ENCODE measurements around the gene PAOX.

- TF ChIP-seq EZH2 (IDR thresholded peaks at IDR 0.05; ENCODE audit: borderline replicate concordance, low read depth, low read length, severe bottlenecking) (no peak), CTCF (IDR thresholded peaks at IDR 0.05; ENCODE audit: borderline replicate concordance, extremely low read depth, low read length, poor library complexity, severe bottlenecking) (no peak)
Observed at GRCh38 chr10:133419211-133419950, 40.3 kb downstream of the PAOX start.

All from DND-41 (cell line).